Naive thymus-derived CD4-positive, alpha-beta T cell (primary cell): ENCODE data around the gene BLCAP. TPM values are rescaled to one million over a fixed set of nuclear protein-coding genes. Genes with fewer than 3 reads are reported as not detected.

ENCODE experiments used
- ATAC-seq: fragments of 150-1000 bp; cut with Tn5 transposase; 2 replicates; pipeline ENCODE4 v1.10.0; 2021; ENCODE audit warnings: mild to moderate bottlenecking, moderate library complexity
- CTCF ChIA-PET: fragments of 350-600 bp; sonication (Branson Sonifier 250); formaldehyde crosslinking; loops from one replicate; lab custom pipeline; 2021; ENCODE audit warnings: antibody characterized with exemption; lab: Charles Lee
- POLR2A ChIA-PET: fragments of 350-600 bp; sonication (Branson Sonifier 250); formaldehyde crosslinking; loops from one replicate; lab custom pipeline; 2021; ENCODE audit warnings: antibody characterized with exemption, inconsistent platforms; lab: Charles Lee
- DNase-seq, 9 donors: peaks; one replicate each; pipeline versions ENCODE4 v3.0.0 to v3.0.0-alpha.2; 2020 to 2022; ENCODE audit warnings: mixed read lengths in 1 of 9
- H3K27ac ChIP-seq: one replicate; pipeline ENCODE4 v1.7.0; 2013; ENCODE audit warnings: mild to moderate bottlenecking, low read depth, low read length, moderate library complexity
- H3K27me3 ChIP-seq, 2 donors: one replicate each; pipeline ENCODE4 v1.7.0; 2013; ENCODE audit warnings: low read length in 2 of 2, mild to moderate bottlenecking in 2 of 2, moderate library complexity in 2 of 2; ENCODE audit not compliant: control insufficient read depth in 2 of 2, insufficient read depth in 2 of 2
- H3K36me3 ChIP-seq, 3 experiments: 1 replicate in 2 of 3; 2 replicates in 1 of 3; pipeline ENCODE4 v1.7.0; 2013; ENCODE audit warnings: low read length in 3 of 3, mild to moderate bottlenecking in 3 of 3, moderate library complexity in 1 of 3; ENCODE audit not compliant: insufficient read depth in 3 of 3, control insufficient read depth in 2 of 3
- H3K4me1 ChIP-seq, 2 donors: one replicate each; pipeline ENCODE4 v1.7.0; 2013; ENCODE audit warnings: low read length in 2 of 2, mild to moderate bottlenecking in 2 of 2, moderate library complexity in 1 of 2; ENCODE audit not compliant: control insufficient read depth in 2 of 2, insufficient read depth in 2 of 2
- H3K4me3 ChIP-seq: 2 replicates; pipeline ENCODE4 v1.7.0; 2013; ENCODE audit warnings: mild to moderate bottlenecking, low read length
- H3K9me3 ChIP-seq, 3 experiments: 1 replicate in 2 of 3; 2 replicates in 1 of 3; pipeline ENCODE4 v1.7.0; 2013; ENCODE audit warnings: low read length in 3 of 3; ENCODE audit not compliant: control insufficient read depth in 2 of 3
- H3K27ac Mint-ChIP-seq, 9 donors: one replicate each; pipeline ENCODE4 v1.8.0; 2020 to 2022; ENCODE audit warnings: mixed read lengths in 9 of 9, mild to moderate bottlenecking in 8 of 9, moderate library complexity in 5 of 9, inconsistent platforms in 2 of 9
- H3K27me3 Mint-ChIP-seq, 5 donors: one replicate each; pipeline ENCODE4 v1.8.0; 2021 to 2022; ENCODE audit warnings: mixed read lengths in 5 of 5, mild to moderate bottlenecking in 1 of 5
- H3K36me3 Mint-ChIP-seq, 5 donors: one replicate each; pipeline ENCODE4 v1.8.0; 2020 to 2022; ENCODE audit warnings: mixed read lengths in 5 of 5, mild to moderate bottlenecking in 3 of 5, inconsistent platforms in 1 of 5
- H3K4me1 Mint-ChIP-seq, 7 donors: one replicate each; pipeline ENCODE4 v1.8.0; 2020 to 2022; ENCODE audit warnings: mixed read lengths in 7 of 7, mild to moderate bottlenecking in 3 of 7, inconsistent platforms in 1 of 7
- H3K4me3 Mint-ChIP-seq, 10 donors: one replicate each; pipeline ENCODE4 v1.8.0; 2020 to 2022; ENCODE audit warnings: mild to moderate bottlenecking in 10 of 10, mixed read lengths in 10 of 10, moderate library complexity in 6 of 10, inconsistent platforms in 2 of 10
- H3K9me3 Mint-ChIP-seq, 11 donors: one replicate each; pipeline ENCODE4 v1.8.0; 2020 to 2022; ENCODE audit warnings: mixed read lengths in 11 of 11, mild to moderate bottlenecking in 4 of 11, inconsistent platforms in 1 of 11, moderate library complexity in 1 of 11
- intact Hi-C, 2 donors: fragments of 100-400 bp; cut with micrococcal nuclease; formaldehyde crosslinking; loops; one replicate each; pipeline ENCODE4 v1.15.1; 2023
- polyA plus RNA-seq, 2 donors: library from polyadenylated mRNA; unstranded; fragments of 300-500 nt; fragmentation: Illumina TruSeq; gene quantifications; one replicate each; pipeline ENCODE4 v1.2.3, GENCODE V29; 2021
- total RNA-seq, 6 experiments: library from RNA in 5 of 6; stranded (reverse) in 5 of 6; gene quantifications; 1 replicate in 5 of 6; 2 replicates in 1 of 6; pipeline ENCODE4 v1.2.3 and lab custom pipeline; 2021 to 2026

Gene BLCAP
- total and polyA plus RNA-seq, 7 experiments from 2014 or later: 42.1 to 94.7 (median 88.0) TPM

DNA sequence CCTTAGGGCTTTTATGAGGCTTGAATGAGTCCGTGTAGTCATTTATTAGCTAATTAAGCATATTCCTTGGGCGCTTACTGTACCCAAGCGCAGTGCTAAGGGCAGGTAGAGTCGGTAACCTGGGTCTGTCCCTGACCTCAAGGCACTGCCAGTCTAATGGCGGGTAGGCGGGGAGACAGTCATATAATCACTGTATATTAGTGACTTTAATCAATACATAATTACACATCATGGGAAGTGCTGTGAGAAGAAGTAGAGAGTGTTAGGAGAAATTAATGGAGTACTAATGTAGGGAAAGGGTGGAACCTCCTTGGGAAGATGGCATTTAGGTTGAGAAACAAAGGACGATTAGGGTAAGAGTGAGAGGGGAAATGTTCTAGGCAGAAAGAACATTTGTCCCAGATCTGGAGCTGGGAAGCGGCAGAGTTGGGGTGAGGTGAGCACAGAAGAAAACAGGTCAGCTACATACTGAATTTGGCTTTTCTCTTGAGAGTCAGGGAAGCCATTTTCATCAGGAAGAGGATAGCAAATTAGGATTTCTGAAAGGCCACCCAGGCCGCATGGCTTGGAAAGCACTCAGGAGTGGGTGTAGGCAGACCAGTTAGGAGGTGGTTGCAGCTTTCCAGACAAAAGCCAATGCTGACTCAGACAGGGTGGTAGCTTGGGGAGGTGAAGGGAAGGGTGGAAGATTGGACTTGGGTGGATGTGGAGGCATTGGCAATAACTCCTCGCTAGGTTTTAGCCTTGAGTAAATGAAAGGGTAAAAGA, 954 bp upstream of the BLCAP start:
- ChIA-PET POLR2A (interaction anchor here (1.2 to 2.4 kb wide), 4 partner anchors 147 to 350 kb away, joined by 3 to 11 read pairs (median 8); partner anchors contain the start of genes MANBAL, MROH8 and RPN2), CTCF (interaction anchor here (0.9 to 4.3 kb wide), 4 partner anchors 144 to 339 kb away, joined by 3 to 22 read pairs (median 4); no protein-coding TSS in a partner anchor)
- Histone ChIP-seq H3K27ac (peak overlapping the region; percentile 99), H3K4me1 (peaks cover 28 to 35% of the 10 kb centered on the region in 2 donors), H3K27me3 (no peaks in the 10 kb centered on the region), H3K36me3 (peaks cover 0 to 6% (median 0%) of the 10 kb centered on the region in 3 experiments), H3K9me3 (no peaks in the 10 kb centered on the region), H3K4me3 (peak overlapping the region; percentile 86)
- Mint-ChIP-seq H3K27ac (peak overlapping the region; percentile 98 to 100 (median 99)), H3K9me3 (peaks cover 0 to 3% (median 0%) of the 10 kb centered on the region in 11 donors), H3K4me1 (peaks cover 36 to 44% (median 42%) of the 10 kb centered on the region in 7 donors), H3K4me3 (peak overlapping the region; percentile 81 to 95 (median 90)), H3K36me3 (no peaks in the 10 kb centered on the region), H3K27me3 (peaks cover 0 to 2% (median 0%) of the 10 kb centered on the region in 5 donors)
- no peak for DNase-seq
- no peak for ATAC-seq
- intact Hi-C loops: loop anchor here (1.0 to 5.0 kb wide), 5 partner anchors 164 to 921 kb away; partner anchors contain the start of genes CTNNBL1 (in 1 of the 2), MANBAL (in 1 of the 2), MROH8 (in 1 of the 2) and RAB5IF (in 1 of the 2)

DNA sequence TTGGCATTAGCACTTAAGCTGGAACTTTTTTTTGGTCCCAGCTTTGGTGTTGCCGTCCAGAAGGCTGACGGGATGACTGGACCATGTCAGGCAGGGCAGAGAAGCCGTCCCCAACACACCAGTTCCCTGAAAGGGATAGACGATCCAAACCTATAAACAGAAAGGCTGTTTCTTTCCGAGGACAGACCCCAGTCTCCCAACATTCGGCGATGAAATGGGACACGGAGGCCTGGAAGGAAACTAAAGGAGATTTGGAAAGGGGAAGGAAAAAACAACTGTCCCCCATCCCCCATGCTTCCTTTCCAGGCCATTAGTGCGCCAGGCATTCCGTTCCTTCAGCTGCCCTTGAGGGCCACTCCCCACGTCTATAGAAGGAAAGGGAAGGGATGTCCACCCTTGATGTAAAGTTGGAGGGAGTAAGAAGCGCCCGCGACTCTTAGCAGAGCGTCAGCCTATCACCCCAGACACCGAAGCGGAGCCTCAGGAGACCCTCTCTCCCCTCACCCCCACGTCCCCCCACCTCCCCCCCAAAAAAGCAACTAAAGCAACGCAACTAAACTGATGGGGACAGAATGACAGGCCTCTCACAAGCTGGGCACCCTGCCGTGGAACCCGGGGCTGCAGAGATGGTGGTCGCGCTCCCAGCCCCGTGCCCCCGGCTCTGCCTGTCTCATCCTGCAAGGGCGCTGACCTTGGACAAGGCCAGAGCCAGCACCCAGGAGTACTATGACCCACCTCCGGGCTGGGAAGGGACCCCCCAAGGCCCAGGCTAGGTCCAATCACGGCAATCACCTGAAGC, 638 bp downstream of the BLCAP start:
- H3K4me1 ChIP-seq: peaks cover 30 to 35% of the 10 kb centered on the region in 2 donors
- CTCF ChIA-PET: interaction anchor here (0.6 to 2.1 kb wide), 3 partner anchors 238 to 842 kb away, joined by 3 to 5 read pairs (median 4); partner anchors contain the start of gene MANBAL
- ATAC-seq: no peak
- peaks cover 0 to 5% (median 0%) of the 10 kb centered on the region in 5 donors for H3K36me3 Mint-ChIP-seq
- POLR2A ChIA-PET: interaction anchor here (0.8 to 2.4 kb wide), 4 partner anchors 238 to 1573 kb away, joined by 3 to 11 read pairs (median 8); partner anchors contain the start of genes MANBAL, MROH8, RBL1 and RPN2
- no peak for DNase-seq
- H3K27ac ChIP-seq: peak overlapping the region; percentile 99
- peak overlapping the region; percentile 81 to 95 (median 90) for H3K4me3 Mint-ChIP-seq
- no peaks in the 10 kb centered on the region for H3K27me3 ChIP-seq
- H3K27ac Mint-ChIP-seq: peak overlapping the region; percentile 98 to 100 (median 99)
- peaks cover 0 to 2% (median 0%) of the 10 kb centered on the region in 5 donors for H3K27me3 Mint-ChIP-seq
- peaks cover 42 to 55% (median 47%) of the 10 kb centered on the region in 7 donors for H3K4me1 Mint-ChIP-seq
- no peaks in the 10 kb centered on the region for H3K9me3 ChIP-seq
- H3K36me3 ChIP-seq: peaks cover 0 to 6% (median 0%) of the 10 kb centered on the region in 3 experiments
- intact Hi-C loops: loop anchor here (1.0 to 5.0 kb wide), 9 partner anchors 142 to 1572 kb away; partner anchors contain the start of genes CTNNBL1 (in 1 of the 2), MANBAL (in 1 of the 2), RAB5IF (in 1 of the 2) and RBL1 (in 1 of the 2)
- H3K9me3 Mint-ChIP-seq: peaks cover 0 to 3% (median 0%) of the 10 kb centered on the region in 11 donors
- peak overlapping the region; percentile 86 for H3K4me3 ChIP-seq

DNA sequence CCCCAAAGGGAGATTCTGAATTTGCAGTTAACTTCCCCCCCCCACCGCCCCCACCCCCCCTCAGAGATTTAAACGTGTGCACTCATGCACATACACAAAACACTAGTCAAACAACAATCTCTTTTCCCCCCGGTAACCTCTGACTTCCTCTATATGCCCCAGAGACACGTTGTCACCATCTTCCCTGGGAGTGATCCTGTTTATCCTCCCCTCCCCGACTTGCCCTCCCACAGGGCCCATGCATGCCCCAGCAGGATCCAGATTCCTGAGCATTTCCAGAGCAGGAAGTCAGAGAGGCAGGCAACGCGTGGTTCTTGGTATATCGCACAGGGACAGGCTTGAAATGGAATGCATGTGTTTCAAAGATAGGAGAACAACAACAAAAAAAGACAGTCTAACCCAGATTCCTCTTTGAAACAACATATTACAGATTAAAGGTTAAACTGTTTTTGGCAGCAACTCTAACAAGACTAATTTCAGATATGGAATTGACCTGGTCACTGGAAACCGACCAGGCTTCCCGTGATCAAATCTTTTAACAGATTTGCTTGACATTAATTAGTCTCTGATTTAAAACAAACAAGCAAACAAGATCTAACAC, 1.3 kb downstream of the BLCAP start:
- POLR2A ChIA-PET: interaction anchor here (1.5 to 2.4 kb wide), 2 partner anchors 237 kb away, joined by 3 to 11 read pairs; partner anchors contain the start of gene MANBAL

GRCh38 chr20:37525810-37526209, 1.9 kb downstream of the BLCAP start:
- Mint-ChIP-seq H3K9me3 (peaks cover 0 to 3% (median 0%) of the 10 kb centered on the region in 11 donors), H3K4me1 (peaks cover 42 to 63% (median 52%) of the 10 kb centered on the region in 7 donors), H3K27ac (peak overlapping the region in 6 of 9 donors; percentile 5 to 100 (median 81)), H3K4me3 (peak overlapping the region; percentile 81 to 95 (median 90)), H3K36me3 (peaks cover 0 to 5% (median 0%) of the 10 kb centered on the region in 5 donors), H3K27me3 (peaks cover 0 to 7% (median 0%) of the 10 kb centered on the region in 5 donors)
- CTCF ChIA-PET: interaction anchor here (0.5 to 1.3 kb wide), 2 partner anchors 9 to 1438 kb away, joined by 3 read pairs; no protein-coding TSS in a partner anchor
- Histone ChIP-seq H3K4me1 (peaks cover 30 to 35% of the 10 kb centered on the region in 2 donors), H3K27me3 (no peaks in the 10 kb centered on the region), H3K36me3 (peaks cover 0 to 6% (median 0%) of the 10 kb centered on the region in 3 experiments), H3K4me3 (no peak overlapping the region), H3K9me3 (no peaks in the 10 kb centered on the region), H3K27ac (no peak overlapping the region)
- POLR2A ChIA-PET: interaction anchor here (1.5 kb wide), 1 partner anchor 236 kb away, joined by 3 read pairs; the partner anchor contains the start of gene MANBAL
- intact Hi-C loops: loop anchor here (2.0 to 5.0 kb wide), 6 partner anchors 141 to 1571 kb away; partner anchors contain the start of genes CTNNBL1 (in 1 of the 2), RAB5IF (in 1 of the 2), RBL1 (in 1 of the 2) and SCAND1 (in 1 of the 2)
- ATAC-seq (no peak), DNase-seq (no peak)

More for the DNA sequence above, 1.3 kb downstream of the BLCAP start:
- H3K27ac Mint-ChIP-seq: peak overlapping the region; percentile 98 to 100 (median 99)
- peaks cover 42 to 61% (median 51%) of the 10 kb centered on the region in 7 donors for H3K4me1 Mint-ChIP-seq
- Histone ChIP-seq H3K27ac (peak overlapping the region; percentile 99), H3K36me3 (peaks cover 0 to 6% (median 0%) of the 10 kb centered on the region in 3 experiments), H3K4me3 (peak overlapping the region; percentile 86), H3K9me3 (no peaks in the 10 kb centered on the region), H3K27me3 (no peaks in the 10 kb centered on the region), H3K4me1 (peaks cover 30 to 35% of the 10 kb centered on the region in 2 donors)
- DNase-seq (peak in 1 of 9 donors; percentile 5), ATAC-seq (no peak)
- CTCF ChIA-PET: interaction anchor here (0.6 to 0.8 kb wide), 2 partner anchors 237 to 842 kb away, joined by 3 to 4 read pairs; partner anchors contain the start of gene MANBAL
- H3K9me3 Mint-ChIP-seq: peaks cover 0 to 3% (median 0%) of the 10 kb centered on the region in 11 donors
- intact Hi-C loops: loop anchor here (2.0 to 5.0 kb wide), 6 partner anchors 142 to 1572 kb away; partner anchors contain the start of genes CTNNBL1 (in 1 of the 2), RAB5IF (in 1 of the 2), RBL1 (in 1 of the 2) and SCAND1 (in 1 of the 2)
- peaks cover 0 to 5% (median 0%) of the 10 kb centered on the region in 5 donors for H3K36me3 Mint-ChIP-seq
- peaks cover 0 to 5% (median 0%) of the 10 kb centered on the region in 5 donors for H3K27me3 Mint-ChIP-seq
- H3K4me3 Mint-ChIP-seq: peak overlapping the region; percentile 81 to 95 (median 90)
